ENCODE data around the gene TFDP2. TPM values are rescaled to one million over a fixed set of nuclear protein-coding genes. Genes with fewer than 3 reads are reported as not detected.

TFDP2 gene
- total RNA-seq, 1 experiment from 2014 or later, result 76.0 TPM

DNA sequence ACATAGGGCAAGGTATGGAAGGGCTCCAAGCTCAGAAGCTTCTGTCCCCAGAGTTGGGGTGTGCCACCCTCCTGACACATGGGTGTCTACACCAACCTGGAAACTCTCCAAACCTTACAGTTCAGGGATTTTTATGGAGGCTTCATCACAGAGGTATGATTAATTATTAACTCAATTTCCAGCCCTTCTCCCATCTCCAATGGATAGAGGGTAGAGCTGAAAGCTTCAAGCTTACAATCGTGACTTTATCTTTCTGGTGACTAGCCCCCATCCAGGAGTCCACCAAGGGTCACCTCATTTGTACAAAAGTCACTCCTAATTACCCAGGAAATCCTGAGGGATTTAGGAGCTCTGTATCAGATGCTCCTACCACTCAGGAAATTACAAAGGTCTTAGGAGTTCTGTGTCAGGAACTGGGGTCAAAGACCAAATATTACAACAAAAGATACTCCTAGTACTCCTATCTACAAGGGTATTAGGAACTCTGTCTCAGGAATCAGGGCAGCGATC lies 62.7 kb downstream of the TFDP2 start:
- H3K4me1 ChIP-seq (ENCODE audit: insufficient read depth, low read length), result no peaks in the 10 kb centered on the region
- H2BK12ac ChIP-seq (ENCODE audit: insufficient read length, low read depth, low read length), result no peak overlapping the region
- no peaks in the 10 kb centered on the region for H3K27me3 ChIP-seq (ENCODE audit: insufficient read depth, low read length)
- H3K27ac ChIP-seq (ENCODE audit: insufficient read length, low read depth, low read length), result no peak overlapping the region
- no peaks in the 10 kb centered on the region; a peak in 1 of 7 replicates for H3K36me3 Mint-ChIP-seq (ENCODE audit: insufficient read depth in 1 of 3, low read depth in 3 of 3)
- WGBS (ENCODE audit: extremely low coverage, insufficient read length, low lambda C conversion rate), result no CpG with 5 or more reads among the region's 2 CpGs
- DNase-seq, result no peak
- no peak overlapping the region for H3K14ac ChIP-seq (ENCODE audit: insufficient read depth, low read length)
- peaks cover 8 to 12% of the 10 kb centered on the region in 2 experiments for H3K4me1 Mint-ChIP-seq
- H2BK5ac ChIP-seq (ENCODE audit: insufficient read length, low read length), result no peak overlapping the region
- no peak overlapping the region for H4K5ac ChIP-seq (ENCODE audit: insufficient read length, low read depth, low read length)
- no peak overlapping the region for H3K23ac ChIP-seq (ENCODE audit: insufficient read length, low read depth, low read length)
- H3K79me1 ChIP-seq (ENCODE audit: insufficient read depth, low read depth, low read length, poor library complexity, severe bottlenecking), result no peaks in the 10 kb centered on the region
- no peak overlapping the region for H2BK20ac ChIP-seq (ENCODE audit: low read depth, low read length, poor library complexity, severe bottlenecking)
- H3K4ac ChIP-seq (ENCODE audit: low read depth, low read length), result no peak overlapping the region
- no peak overlapping the region for H3K9ac ChIP-seq (ENCODE audit: extremely low read depth, insufficient read length, low read length)
- no peak overlapping the region for H2BK15ac ChIP-seq (ENCODE audit: low read depth, low read length)
- H3K27me3 Mint-ChIP-seq (ENCODE audit: low read depth), result no peaks in the 10 kb centered on the region
- no peaks in the 10 kb centered on the region for H3K9me3 ChIP-seq (ENCODE audit: control insufficient read depth, low read depth, low read length)
- H2AFZ ChIP-seq (ENCODE audit: low read length), result no peak overlapping the region
- H3K4me2 ChIP-seq (ENCODE audit: insufficient read depth, insufficient read length, low read length), result no peak overlapping the region
- no peaks in the 10 kb centered on the region for H3K79me2 ChIP-seq (ENCODE audit: insufficient read depth, low read length)
- TF ChIP-seq, protein P1, sequence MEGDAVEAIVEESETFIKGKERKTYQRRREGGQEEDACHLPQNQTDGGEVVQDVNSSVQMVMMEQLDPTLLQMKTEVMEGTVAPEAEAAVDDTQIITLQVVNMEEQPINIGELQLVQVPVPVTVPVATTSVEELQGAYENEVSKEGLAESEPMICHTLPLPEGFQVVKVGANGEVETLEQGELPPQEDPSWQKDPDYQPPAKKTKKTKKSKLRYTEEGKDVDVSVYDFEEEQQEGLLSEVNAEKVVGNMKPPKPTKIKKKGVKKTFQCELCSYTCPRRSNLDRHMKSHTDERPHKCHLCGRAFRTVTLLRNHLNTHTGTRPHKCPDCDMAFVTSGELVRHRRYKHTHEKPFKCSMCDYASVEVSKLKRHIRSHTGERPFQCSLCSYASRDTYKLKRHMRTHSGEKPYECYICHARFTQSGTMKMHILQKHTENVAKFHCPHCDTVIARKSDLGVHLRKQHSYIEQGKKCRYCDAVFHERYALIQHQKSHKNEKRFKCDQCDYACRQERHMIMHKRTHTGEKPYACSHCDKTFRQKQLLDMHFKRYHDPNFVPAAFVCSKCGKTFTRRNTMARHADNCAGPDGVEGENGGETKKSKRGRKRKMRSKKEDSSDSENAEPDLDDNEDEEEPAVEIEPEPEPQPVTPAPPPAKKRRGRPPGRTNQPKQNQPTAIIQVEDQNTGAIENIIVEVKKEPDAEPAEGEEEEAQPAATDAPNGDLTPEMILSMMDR (conservative IDR thresholded peaks at IDR 0.05), result no peak
- no peak overlapping the region for H3K56ac ChIP-seq (ENCODE audit: insufficient read length, low read depth, low read length)
- H3K18ac ChIP-seq (ENCODE audit: insufficient read length, low read depth, low read length), result no peak overlapping the region
- H4K91ac ChIP-seq (ENCODE audit: insufficient read length, low read depth, low read length), result no peak overlapping the region
- H2AK5ac ChIP-seq (ENCODE audit: insufficient read length, low read length), result no peak overlapping the region
- H3K4me3 Mint-ChIP-seq, result no peak overlapping the region
- peaks cover 0 to 3% of the 10 kb centered on the region in 2 experiments; a peak in 1 of 5 replicates for H3K9me3 Mint-ChIP-seq
- no peaks in the 10 kb centered on the region for H3K23me2 ChIP-seq (ENCODE audit: insufficient read length, low read depth, low read length, poor library complexity, severe bottlenecking)
- no peak overlapping the region for H4K8ac ChIP-seq (replicated peaks; ENCODE audit: insufficient read length, low read depth, low read length)
- no peak overlapping the region for H3T11ph ChIP-seq (ENCODE audit: low read length)
- H2BK120ac ChIP-seq (ENCODE audit: low read depth, low read length, poor library complexity, severe bottlenecking), result no peak overlapping the region
- H3K27ac Mint-ChIP-seq, result no peak overlapping the region
- no peaks in the 10 kb centered on the region for H4K20me1 ChIP-seq (ENCODE audit: control insufficient read depth, insufficient read depth, insufficient read length)
